ENCODE results near the gene TMEM178B.
"Not testable (repeated sequence)": the region's sequence is repeated elsewhere in the genome, so short reads cannot be mapped to it uniquely, and the experiment has no call there.

Gene TMEM178B

DNA sequence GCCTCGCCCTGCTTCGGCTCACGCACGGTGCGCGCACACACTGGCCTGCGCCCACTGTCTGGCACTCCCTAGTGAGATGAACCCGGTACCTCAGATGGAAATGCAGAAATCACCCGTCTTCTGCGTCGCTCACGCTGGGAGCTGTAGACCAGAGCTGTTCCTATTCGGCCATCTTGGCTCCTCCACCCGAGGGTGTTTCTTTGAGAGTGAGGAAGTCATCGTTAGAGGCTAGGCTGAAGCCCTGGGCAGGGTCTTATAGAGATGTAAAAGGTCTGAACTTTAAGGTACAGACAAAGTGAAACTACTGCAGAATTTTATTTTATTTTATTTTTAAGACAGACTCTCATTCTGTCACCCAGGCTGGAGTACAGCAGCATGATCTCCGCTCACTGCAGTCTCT is 6.0 kb upstream of the TMEM178B start:
- H3K9me3 Mint-ChIP-seq, H3K27ac Mint-ChIP-seq, DNase-seq, H3K4me3 Mint-ChIP-seq, ATAC-seq: not testable (repeated sequence)
- peaks cover 52% of the 10 kb centered on the region for H3K27me3 Mint-ChIP-seq
- peaks cover 21% of the 10 kb centered on the region for H3K4me1 Mint-ChIP-seq

- DNase-seq (peak; percentile 37 to 62), ATAC-seq (no peak)
- H3K9me3 Mint-ChIP-seq: no peaks in the 10 kb centered on the region
- H3K27ac Mint-ChIP-seq: peak overlapping the region in 1 of 2 donors; percentile 22
- peak overlapping the region; percentile 85 to 91 for H3K4me3 Mint-ChIP-seq
- peaks cover 60% of the 10 kb centered on the region for H3K27me3 Mint-ChIP-seq
- peaks cover 34% of the 10 kb centered on the region for H3K4me1 Mint-ChIP-seq
Observed at GRCh38 chr7:141071260-141071854, 2.5 kb upstream of the TMEM178B start.

DNA sequence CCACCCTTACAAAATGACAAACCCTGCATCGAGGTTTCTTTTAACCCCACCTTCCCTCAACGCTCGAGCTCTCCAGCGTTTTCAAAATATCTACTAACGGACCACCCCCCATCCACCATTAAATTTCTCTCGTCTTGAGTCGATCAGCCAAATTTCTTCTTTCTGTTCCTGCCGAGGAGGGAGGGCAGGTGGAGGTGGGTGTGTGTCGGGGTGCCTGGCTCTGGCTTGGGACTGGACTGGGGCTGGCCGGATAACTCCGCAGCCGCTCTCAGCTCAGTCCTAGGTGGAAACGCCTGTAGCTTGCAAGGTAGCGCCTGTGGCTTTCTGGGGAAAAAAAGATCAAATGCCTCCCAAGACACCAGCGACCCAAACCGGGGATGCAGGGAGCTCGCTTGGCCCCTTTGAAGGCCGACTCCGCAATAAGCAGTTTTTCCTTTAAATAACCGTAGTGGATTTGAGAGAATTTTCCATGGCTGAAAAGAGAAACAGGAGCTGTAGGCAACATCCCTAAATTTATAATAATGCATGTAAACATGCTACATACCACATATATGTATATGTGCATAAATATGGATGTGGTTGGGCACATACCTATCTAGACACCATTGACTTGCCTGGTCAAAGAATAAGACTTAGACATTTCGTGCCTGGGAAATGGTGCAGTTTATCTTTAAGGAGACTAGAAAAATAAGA is 1.9 kb upstream of the TMEM178B start:
- Mint-ChIP-seq H3K27me3 (peaks cover 60% of the 10 kb centered on the region), H3K9me3 (no peaks in the 10 kb centered on the region), H3K4me1 (peaks cover 34% of the 10 kb centered on the region), H3K27ac (no peak overlapping the region), H3K4me3 (peak overlapping the region; percentile 85 to 91)
- peak in 1 of 2 donors; percentile 7 for DNase-seq
- no peak for ATAC-seq

- H3K4me1 Mint-ChIP-seq: peaks cover 34% of the 10 kb centered on the region
- H3K27me3 Mint-ChIP-seq: peaks cover 60% of the 10 kb centered on the region
- no peak overlapping the region for H3K27ac Mint-ChIP-seq
- DNase-seq (peak; percentile 48), ATAC-seq (peak; percentile 71)
- H3K4me3 Mint-ChIP-seq: peak overlapping the region; percentile 85 to 91
- no peaks in the 10 kb centered on the region for H3K9me3 Mint-ChIP-seq
Observed at GRCh38 chr7:141072548-141073172, 1.2 kb upstream of the TMEM178B start.

GRCh38 chr7:141073173-141073640 is 657 bp upstream of the TMEM178B start:
- Mint-ChIP-seq H3K27ac (no peak overlapping the region), H3K9me3 (no peaks in the 10 kb centered on the region), H3K4me1 (peaks cover 34% of the 10 kb centered on the region), H3K27me3 (peaks cover 55% of the 10 kb centered on the region), H3K4me3 (peak overlapping the region; percentile 85 to 91)
- peak; percentile 70 for ATAC-seq
- DNase-seq: peak; percentile 35 to 40

- peak; percentile 60 for ATAC-seq
- Mint-ChIP-seq H3K27me3 (peaks cover 43% of the 10 kb centered on the region), H3K4me3 (peak overlapping the region; percentile 78 to 80), H3K9me3 (no peaks in the 10 kb centered on the region), H3K4me1 (peaks cover 34% of the 10 kb centered on the region), H3K27ac (no peak overlapping the region)
- peak; percentile 35 to 36 for DNase-seq
Observed at GRCh38 chr7:141074162-141074991, 513 bp downstream of the TMEM178B start.

DNA sequence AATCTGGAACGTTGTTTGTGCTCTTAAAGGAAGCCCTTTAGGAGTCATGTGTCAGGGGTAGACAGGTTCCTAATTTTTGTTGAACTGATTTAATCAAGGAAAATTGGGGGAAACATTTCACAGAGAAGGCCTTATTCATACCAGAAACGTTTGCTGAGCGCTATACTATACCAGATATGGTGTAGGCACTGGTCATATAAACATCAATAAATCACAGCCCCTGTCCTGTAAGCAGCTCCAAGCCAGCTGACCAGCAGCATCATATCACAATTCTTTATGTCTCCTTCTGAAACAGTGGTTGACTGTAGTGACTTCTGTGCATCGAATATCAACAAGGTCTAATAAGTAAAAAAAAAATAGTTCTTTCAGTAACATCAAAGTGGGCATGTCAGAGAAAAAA is 1.1 kb downstream of the TMEM178B start:
- H3K27ac Mint-ChIP-seq: no peak overlapping the region
- ATAC-seq: no peak

GRCh38 chr7:141076377-141076776 is 2.5 kb downstream of the TMEM178B start:
- DNase-seq (no peak), ATAC-seq (no peak)
- no peak overlapping the region for H3K4me3 Mint-ChIP-seq
- H3K9me3 Mint-ChIP-seq: no peaks in the 10 kb centered on the region
- peaks cover 27% of the 10 kb centered on the region for H3K4me1 Mint-ChIP-seq
- no peak overlapping the region for H3K27ac Mint-ChIP-seq
- peaks cover 31% of the 10 kb centered on the region for H3K27me3 Mint-ChIP-seq

More for the DNA sequence above, 1.1 kb downstream of the TMEM178B start:
- Mint-ChIP-seq H3K4me3 (peak overlapping the region; percentile 78 to 80), H3K4me1 (peaks cover 34% of the 10 kb centered on the region), H3K27me3 (peaks cover 40% of the 10 kb centered on the region), H3K9me3 (no peaks in the 10 kb centered on the region)
- no peak for DNase-seq

DNA sequence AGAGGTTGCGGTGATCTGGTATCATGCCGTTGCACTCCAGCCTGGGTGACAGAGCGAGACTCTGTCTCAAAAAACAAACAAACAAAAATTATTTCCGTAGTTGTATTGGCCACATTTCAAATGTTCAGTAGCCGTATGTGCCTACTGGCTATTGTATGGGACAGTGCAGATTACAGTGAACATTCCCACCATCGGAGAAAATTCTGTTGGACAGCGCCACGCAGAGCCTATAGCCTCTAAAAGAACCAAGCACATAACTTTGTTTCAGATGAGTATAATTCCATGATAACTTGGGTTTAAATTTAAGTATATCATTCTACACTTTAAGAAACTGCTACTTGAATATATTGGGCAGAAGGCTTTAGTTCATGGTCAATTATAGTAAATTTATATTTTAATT is 5.4 kb downstream of the TMEM178B start:
- Mint-ChIP-seq H3K4me1 (peaks cover 6% of the 10 kb centered on the region), H3K27ac (no peak overlapping the region), H3K4me3 (no peak overlapping the region), H3K9me3 (no peaks in the 10 kb centered on the region), H3K27me3 (peaks cover 25% of the 10 kb centered on the region)
- ATAC-seq: no peak
- DNase-seq: no peak

- not testable (repeated sequence) for ATAC-seq, H3K27ac Mint-ChIP-seq, H3K4me3 Mint-ChIP-seq, H3K4me1 Mint-ChIP-seq, DNase-seq, H3K9me3 Mint-ChIP-seq
- peaks cover 15% of the 10 kb centered on the region for H3K27me3 Mint-ChIP-seq
Observed at GRCh38 chr7:141089490-141089889, 15.6 kb downstream of the TMEM178B start.

GRCh38 chr7:141094336-141095070 is 20.6 kb downstream of the TMEM178B start:
- H3K4me3 Mint-ChIP-seq: no peak overlapping the region
- H3K9me3 Mint-ChIP-seq: no peaks in the 10 kb centered on the region

GRCh38 chr7:141097430-141097829 is 23.6 kb downstream of the TMEM178B start:
- no peak for DNase-seq
- H3K27ac Mint-ChIP-seq: no peak overlapping the region

More at GRCh38 chr7:141094336-141095070, 20.6 kb downstream of the TMEM178B start:
- Mint-ChIP-seq H3K27me3 (no peaks in the 10 kb centered on the region), H3K27ac (no peak overlapping the region), H3K4me1 (no peaks in the 10 kb centered on the region)
- ATAC-seq (no peak), DNase-seq (no peak)

GRCh38 chr7:141102436-141102835 is 28.6 kb downstream of the TMEM178B start:
- Mint-ChIP-seq H3K27me3 (peaks cover 7% of the 10 kb centered on the region), H3K4me3 (no peak overlapping the region)
- no peak for ATAC-seq

More at GRCh38 chr7:141097430-141097829, 23.6 kb downstream of the TMEM178B start:
- Mint-ChIP-seq H3K4me1 (no peaks in the 10 kb centered on the region), H3K9me3 (no peaks in the 10 kb centered on the region), H3K27me3 (no peaks in the 10 kb centered on the region), H3K4me3 (no peak overlapping the region)
- no peak for ATAC-seq

DNA sequence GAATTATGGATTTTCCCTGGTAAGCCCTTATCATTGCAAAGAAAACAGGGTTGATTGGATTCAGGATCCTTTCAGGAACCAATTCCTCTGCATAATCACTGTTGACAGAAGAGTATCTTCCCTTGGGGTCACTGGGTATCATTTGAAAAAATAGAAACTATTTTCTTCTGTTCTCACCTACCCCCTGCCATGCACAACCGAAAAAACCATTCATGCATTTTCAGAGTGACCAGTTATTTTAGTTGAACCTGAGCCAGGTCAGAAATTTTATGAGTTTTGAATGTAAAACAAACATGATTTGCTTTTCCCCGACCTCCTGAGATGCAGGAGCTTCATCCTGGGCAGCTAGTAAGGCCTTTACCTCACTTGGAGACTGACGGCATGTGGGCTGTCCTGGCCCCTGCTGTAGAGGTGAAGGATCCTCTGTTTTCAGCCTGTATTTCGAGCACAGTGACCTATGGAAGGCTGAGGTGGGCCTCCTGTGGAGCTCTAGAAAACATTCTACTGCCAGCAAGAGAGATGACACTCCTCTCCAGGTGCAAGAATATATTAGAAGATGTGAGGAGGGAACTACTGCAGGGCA is 30.1 kb downstream of the TMEM178B start:
- no peak for ATAC-seq
- no peak overlapping the region for H3K27ac Mint-ChIP-seq
- no peak for DNase-seq
- H3K9me3 Mint-ChIP-seq: no peaks in the 10 kb centered on the region
- no peaks in the 10 kb centered on the region for H3K4me1 Mint-ChIP-seq
- H3K27me3 Mint-ChIP-seq: peaks cover 7% of the 10 kb centered on the region
- H3K4me3 Mint-ChIP-seq: no peak overlapping the region

More at GRCh38 chr7:141102436-141102835, 28.6 kb downstream of the TMEM178B start:
- DNase-seq: no peak
- no peaks in the 10 kb centered on the region for H3K9me3 Mint-ChIP-seq
- H3K4me1 Mint-ChIP-seq: no peaks in the 10 kb centered on the region
- H3K27ac Mint-ChIP-seq: no peak overlapping the region
